Panc1 (cell line): ENCODE measurements around the gene RAB14. TPM values are rescaled to one million over a fixed set of nuclear protein-coding genes. Genes with fewer than 3 reads are reported as not detected.

Source experiments
- ATAC-seq: fragments of 200-7000 bp; cut with Tn5 transposase; 2 replicates; pipeline ENCODE4 v1.9.1; 2020; ENCODE audit warnings: mild to moderate bottlenecking, moderate library complexity
- BruUV-seq: library from RNA; stranded (reverse); fragments of 400-500 nt; replicated peaks from 2 replicates; lab custom pipeline; 2021; lab: Mats Ljungman, UMichigan
- CTCF ChIA-PET: fragments of 300-600 bp; sonication (Branson Sonifier 250); formaldehyde crosslinking; loops from one replicate; lab custom pipeline; 2022; ENCODE audit warnings: antibody characterized with exemption; lab: Charles Lee
- POLR2A ChIA-PET: fragments of 300-600 bp; sonication (Branson Sonifier 250); formaldehyde crosslinking; loops from one replicate; lab custom pipeline; 2022; ENCODE audit warnings: antibody characterized with exemption; lab: Charles Lee
- DNase-seq: peaks from one replicate; pipeline ENCODE4 v3.0.0-alpha.2; 2010; ENCODE audit warnings: low read depth, low spot score
- H3K27ac ChIP-seq: 2 replicates; pipeline ENCODE4 v1.5.1; 2011; ENCODE audit warnings: mild to moderate bottlenecking, low read length, inconsistent platforms
- H3K27me3 ChIP-seq: fragments of 200-500 bp; sonication (Bioruptor generic); 2 replicates; pipeline ENCODE4 v1.6.0; 2014; ENCODE audit warnings: low read length, inconsistent platforms; ENCODE audit not compliant: control insufficient read depth, insufficient read depth
- H3K36me3 ChIP-seq: fragments of 200-500 bp; sonication (Bioruptor generic); 2 replicates; pipeline ENCODE4 v1.5.1; 2014; ENCODE audit warnings: inconsistent platforms, mild to moderate bottlenecking, low read length, moderate library complexity; ENCODE audit not compliant: control insufficient read depth, insufficient read depth
- H3K4me1 ChIP-seq: 2 replicates; pipeline ENCODE4 v1.5.1; 2011; ENCODE audit warnings: inconsistent platforms, mild to moderate bottlenecking, low read length, moderate library complexity; ENCODE audit not compliant: control insufficient read depth, insufficient read depth
- H3K4me3 ChIP-seq, 2 experiments: 2 replicates each; pipeline ENCODE4 v1.5.1; 2011 to 2012; ENCODE audit warnings: low read depth in 2 of 2, low read length in 2 of 2, mild to moderate bottlenecking in 2 of 2, inconsistent platforms in 1 of 2, moderate library complexity in 1 of 2
- H3K9me3 ChIP-seq: fragments of 200-500 bp; sonication (Bioruptor generic); 2 replicates; pipeline ENCODE4 v1.5.1; 2014; ENCODE audit warnings: low read depth, mild to moderate bottlenecking, inconsistent platforms, low read length, moderate library complexity; ENCODE audit not compliant: control insufficient read depth, insufficient read depth
- POLR2AphosphoS5 ChIP-seq: IDR thresholded peaks from 2 replicates; pipeline ENCODE4 v1.6.1; 2012; ENCODE audit warnings: mild to moderate bottlenecking, low read depth, low read length, moderate library complexity
- REST ChIP-seq, 2 experiments: IDR thresholded peaks; 2 replicates each; pipeline ENCODE4 v1.6.1; 2011 to 2012; ENCODE audit warnings: low read depth in 2 of 2, control low read depth in 1 of 2, low read length in 1 of 2, mild to moderate bottlenecking in 1 of 2, moderate library complexity in 1 of 2; ENCODE audit not compliant: insufficient read depth in 1 of 2
- SIN3A ChIP-seq: IDR thresholded peaks from 2 replicates; pipeline ENCODE4 v1.6.1; 2012; ENCODE audit warnings: low read depth, mild to moderate bottlenecking, low read length, moderate library complexity, borderline replicate concordance; ENCODE audit not compliant: insufficient read depth
- TCF7L2 ChIP-seq: IDR thresholded peaks from 2 replicates; pipeline ENCODE4 v1.6.1; 2011; ENCODE audit warnings: mild to moderate bottlenecking, low read depth, low read length, inconsistent platforms
- in situ Hi-C: cut with HindIII; loops from 2 replicates; pipeline ENCODE4 v1.10.0; 2016; ENCODE audit warnings: low sequenced_read_pairs, low pct_unique_long_range_greater_than_20kb
- intact Hi-C: fragments of 100-400 bp; cut with micrococcal nuclease; formaldehyde crosslinking; loops from one replicate; pipeline ENCODE4 v1.10.0; 2022; ENCODE audit not compliant: unreplicated experiment
- total RNA-seq: library from RNA; stranded (reverse); gene quantifications from one replicate; pipeline ENCODE4 v1.2.1, GENCODE V29; 2021; ENCODE audit not compliant: unreplicated experiment
- TF ChIP-seq, protein P1 (sequence below): fragments of 450-650 bp; IDR thresholded peaks from 2 replicates; pipeline ENCODE4 v1.5.1; 2017; ENCODE audit warnings: mild to moderate bottlenecking

Gene RAB14
- total RNA-seq, 1 experiment from 2014 or later: 42.7 TPM

- POLR2A ChIA-PET: no interaction called here
- Histone ChIP-seq H3K36me3 (no peaks in the 10 kb centered on the region; the same call in 1 of the 2 replicates), H3K4me1 (no peaks in the 10 kb centered on the region; the same call in 1 of the 2 replicates), H3K27me3 (no peaks in the 10 kb centered on the region), H3K9me3 (no peaks in the 10 kb centered on the region), H3K4me3 (no peak overlapping the region), H3K27ac (no peak overlapping the region)
- ATAC-seq: no peak
- in situ Hi-C loops: no loop called here
- intact Hi-C loops: no loop called here
- TF ChIP-seq REST (IDR thresholded peaks at IDR 0.05; ENCODE audit: insufficient read depth in 1 of 2, low read depth in 2 of 2, low read length in 1 of 2) (no peak), POLR2AphosphoS5 (no peak), SIN3A (no peak), TCF7L2 (no peak)
- TF ChIP-seq, protein P1, sequence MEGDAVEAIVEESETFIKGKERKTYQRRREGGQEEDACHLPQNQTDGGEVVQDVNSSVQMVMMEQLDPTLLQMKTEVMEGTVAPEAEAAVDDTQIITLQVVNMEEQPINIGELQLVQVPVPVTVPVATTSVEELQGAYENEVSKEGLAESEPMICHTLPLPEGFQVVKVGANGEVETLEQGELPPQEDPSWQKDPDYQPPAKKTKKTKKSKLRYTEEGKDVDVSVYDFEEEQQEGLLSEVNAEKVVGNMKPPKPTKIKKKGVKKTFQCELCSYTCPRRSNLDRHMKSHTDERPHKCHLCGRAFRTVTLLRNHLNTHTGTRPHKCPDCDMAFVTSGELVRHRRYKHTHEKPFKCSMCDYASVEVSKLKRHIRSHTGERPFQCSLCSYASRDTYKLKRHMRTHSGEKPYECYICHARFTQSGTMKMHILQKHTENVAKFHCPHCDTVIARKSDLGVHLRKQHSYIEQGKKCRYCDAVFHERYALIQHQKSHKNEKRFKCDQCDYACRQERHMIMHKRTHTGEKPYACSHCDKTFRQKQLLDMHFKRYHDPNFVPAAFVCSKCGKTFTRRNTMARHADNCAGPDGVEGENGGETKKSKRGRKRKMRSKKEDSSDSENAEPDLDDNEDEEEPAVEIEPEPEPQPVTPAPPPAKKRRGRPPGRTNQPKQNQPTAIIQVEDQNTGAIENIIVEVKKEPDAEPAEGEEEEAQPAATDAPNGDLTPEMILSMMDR: no peak
- no peak for DNase-seq
- no TSS peak for BruUV-seq
- CTCF ChIA-PET: no interaction called here
Observed at GRCh38 chr9:121192518-121192917, 9.2 kb downstream of the RAB14 start.

GRCh38 chr9:121191235-121191634 is 10.4 kb downstream of the RAB14 start:
- Histone ChIP-seq H3K27ac (no peak overlapping the region), H3K9me3 (no peaks in the 10 kb centered on the region), H3K27me3 (no peaks in the 10 kb centered on the region), H3K4me1 (no peaks in the 10 kb centered on the region; the same call in 1 of the 2 replicates), H3K36me3 (peaks cover 8% of the 10 kb centered on the region; the same call in 1 of the 2 replicates), H3K4me3 (no peak overlapping the region)
- no TSS peak for BruUV-seq
- no peak for ATAC-seq
- TF ChIP-seq SIN3A (no peak), TCF7L2 (no peak)
- CTCF ChIA-PET: no interaction called here
- POLR2A ChIA-PET: no interaction called here
- intact Hi-C loops: no loop called here
- in situ Hi-C loops: no loop called here
- DNase-seq: no peak

DNA sequence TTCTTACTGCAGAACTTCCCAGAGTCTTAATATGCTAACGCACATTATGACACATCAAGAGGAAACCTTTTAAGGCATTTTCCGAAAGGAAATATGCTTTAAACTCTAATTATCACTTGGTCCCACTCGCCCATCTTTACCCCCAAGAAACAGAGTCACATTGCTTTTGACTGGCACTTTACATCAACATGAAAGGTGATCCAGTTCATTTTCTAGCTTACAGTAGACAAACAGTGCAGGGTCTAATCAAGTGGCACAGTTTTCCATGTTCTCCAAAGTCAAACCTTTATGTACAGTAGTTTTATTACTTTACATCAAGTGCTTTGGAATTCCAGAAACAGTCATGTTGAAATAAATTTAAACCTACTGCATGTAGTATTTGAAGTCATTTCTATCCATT is 12.0 kb downstream of the RAB14 start:
- Histone ChIP-seq H3K4me1 (peaks cover 4% of the 10 kb centered on the region; the same call in 1 of the 2 replicates), H3K9me3 (no peaks in the 10 kb centered on the region), H3K27ac (no peak overlapping the region), H3K4me3 (no peak overlapping the region), H3K36me3 (peaks cover 8% of the 10 kb centered on the region; the same call in 1 of the 2 replicates), H3K27me3 (no peaks in the 10 kb centered on the region)
- CTCF ChIA-PET: no interaction called here
- BruUV-seq: no TSS peak
- TF ChIP-seq, protein P1: no peak
- TF ChIP-seq REST (IDR thresholded peaks at IDR 0.05; ENCODE audit: insufficient read depth in 1 of 2, low read depth in 2 of 2, low read length in 1 of 2) (no peak), POLR2AphosphoS5 (no peak), SIN3A (no peak), TCF7L2 (no peak)
- ATAC-seq (no peak), DNase-seq (no peak)
- intact Hi-C loops (no loop called here), in situ Hi-C loops (no loop called here)
- POLR2A ChIA-PET: no interaction called here
